B cell (primary cell): ENCODE measurements around the gene CD34. TPM values are rescaled to one million over a fixed set of nuclear protein-coding genes. Genes with fewer than 3 reads are reported as not detected.

Experiments
- ATAC-seq: fragments of 200-7000 bp; cut with Tn5 transposase; one replicate; pipeline ENCODE4 v1.10.0; 2021; ENCODE audit warnings: low read depth, mild to moderate bottlenecking, moderate number of reproducible peaks, moderate library complexity
- CTCF ChIA-PET: fragments of 350-600 bp; sonication (Branson Sonifier 250); formaldehyde crosslinking; loops from one replicate; lab custom pipeline; 2021; ENCODE audit warnings: antibody characterized with exemption, inconsistent platforms; lab: Charles Lee
- POLR2A ChIA-PET: fragments of 350-600 bp; sonication (Branson Sonifier 250); formaldehyde crosslinking; loops from one replicate; lab custom pipeline; 2021; ENCODE audit warnings: antibody characterized with exemption; lab: Charles Lee
- DNase-seq: peaks from one replicate; pipeline ENCODE4 v3.0.0; 2013
- H2AFZ ChIP-seq: 2 replicates; pipeline ENCODE4 v1.6.1; 2012; ENCODE audit warnings: mild to moderate bottlenecking, low read depth, low read length; ENCODE audit not compliant: insufficient read depth, poor library complexity, severe bottlenecking
- H3K27ac ChIP-seq, 2 donors: 1 replicate in 1 of 2; 2 replicates in 1 of 2; pipeline ENCODE4 v1.5.1; 2012 to 2013; ENCODE audit warnings: low read length in 2 of 2, mild to moderate bottlenecking in 2 of 2, moderate library complexity in 1 of 2
- H3K27me3 ChIP-seq, 4 experiments: fragments of 200-600 bp in 1 of 4; sonication (generic) in 1 of 4; replicated peaks in 1 of 4; 1 replicate in 2 of 4; 2 replicates in 2 of 4; pipeline versions ENCODE4 v1.6.1 to v1.7.0; 2013 to 2016; ENCODE audit warnings: low read length in 3 of 4, mild to moderate bottlenecking in 2 of 4, mixed read lengths in 1 of 4, moderate library complexity in 1 of 4; ENCODE audit not compliant: insufficient read depth in 4 of 4, control insufficient read depth in 3 of 4; ENCODE audit errors: control extremely low read depth in 1 of 4
- H3K36me3 ChIP-seq, 2 experiments: replicated peaks in 1 of 2; 1 replicate in 1 of 2; 2 replicates in 1 of 2; pipeline versions ENCODE4 v1.6.1 to v1.7.1; 2013; ENCODE audit warnings: low read length in 1 of 2; ENCODE audit not compliant: insufficient read depth in 2 of 2, control insufficient read depth in 1 of 2; ENCODE audit errors: control extremely low read depth in 1 of 2, extremely low read depth in 1 of 2
- H3K4me1 ChIP-seq, 2 donors: fragments of 200-600 bp in 1 of 2; sonication (generic) in 1 of 2; 1 replicate in 1 of 2; 2 replicates in 1 of 2; pipeline versions ENCODE4 v1.5.1 to v1.6.1; 2013 to 2017; ENCODE audit warnings: low read length in 2 of 2; ENCODE audit not compliant: control insufficient read depth in 2 of 2, insufficient read depth in 2 of 2
- H3K4me2 ChIP-seq: replicated peaks from 2 replicates; pipeline ENCODE3; 2012; ENCODE audit warnings: mild to moderate bottlenecking, low read depth, low read length; ENCODE audit not compliant: poor library complexity, severe bottlenecking
- H3K4me3 ChIP-seq, 5 experiments: fragments of 200-600 bp in 1 of 5; sonication (generic) in 1 of 5; 1 replicate in 3 of 5; 2 replicates in 2 of 5; pipeline versions ENCODE4 v1.5.1 to v1.7.0; 2011 to 2016; ENCODE audit warnings: low read length in 4 of 5, mild to moderate bottlenecking in 4 of 5, low read depth in 2 of 5, control low read depth in 1 of 5, moderate library complexity in 1 of 5; ENCODE audit not compliant: insufficient read depth in 1 of 5; ENCODE audit errors: control extremely low read depth in 1 of 5, extremely low read depth in 1 of 5
- H3K79me2 ChIP-seq: fragments of 200-600 bp; sonication (generic); one replicate; pipeline ENCODE4 v1.6.0; 2016; ENCODE audit warnings: low read length; ENCODE audit not compliant: control insufficient read depth, insufficient read depth
- H3K9ac ChIP-seq: fragments of 200-600 bp; sonication (generic); 2 replicates; pipeline ENCODE4 v1.6.1; 2017; ENCODE audit warnings: mild to moderate bottlenecking, low read length, moderate library complexity
- H3K9me3 ChIP-seq, 3 donors: one replicate each; pipeline versions ENCODE4 v1.6.1 to v1.7.1; 2013; ENCODE audit warnings: low read length in 2 of 3; ENCODE audit not compliant: control insufficient read depth in 2 of 3, insufficient read depth in 1 of 3; ENCODE audit errors: control extremely low read depth in 1 of 3
- H4K20me1 ChIP-seq: 2 replicates; pipeline ENCODE4 v1.6.0; 2012; ENCODE audit warnings: mild to moderate bottlenecking, low read length; ENCODE audit not compliant: insufficient read depth, control insufficient read depth, poor library complexity, severe bottlenecking
- H3K27ac Mint-ChIP-seq: one replicate; pipeline ENCODE4 v1.8.0; 2021; ENCODE audit warnings: mixed read lengths
- H3K27me3 Mint-ChIP-seq: one replicate; pipeline ENCODE4 v1.8.0; 2021; ENCODE audit warnings: mixed read lengths
- H3K4me1 Mint-ChIP-seq: one replicate; pipeline ENCODE4 v1.8.0; 2021; ENCODE audit warnings: mixed read lengths
- H3K4me3 Mint-ChIP-seq: one replicate; pipeline ENCODE4 v1.8.0; 2021; ENCODE audit warnings: mixed read lengths
- H3K9me3 Mint-ChIP-seq: one replicate; pipeline ENCODE4 v1.8.0; 2022; ENCODE audit warnings: mixed read lengths; ENCODE audit not compliant: insufficient read depth
- EZH2 ChIP-seq: IDR thresholded peaks from 2 replicates; pipeline ENCODE4 v1.6.1; 2012; ENCODE audit warnings: borderline replicate concordance, low read depth, mild to moderate bottlenecking, moderate library complexity, low read length; ENCODE audit not compliant: insufficient read depth, poor library complexity, severe bottlenecking
- WGBS: methylation state at CpG from one replicate; pipeline ENCODE4 v1.1.5; 2013; ENCODE audit warnings: missing lambda C conversion rate; ENCODE audit not compliant: insufficient coverage; 5-methylcytosine and 5-hydroxymethylcytosine counted together
- intact Hi-C: fragments of 100-400 bp; cut with micrococcal nuclease; formaldehyde crosslinking; loops from one replicate; pipeline ENCODE4 v1.10.0; 2022
- polyA plus RNA-seq: library from polyadenylated mRNA; depleted of rRNA; stranded (reverse); fragments of >200 nt; gene quantifications from 2 replicates; pipeline ENCODE4 v1.2.3, GENCODE V29; 2012
- total RNA-seq, 2 donors: library from RNA; stranded (reverse); fragments of 120-200 nt in 1 of 2; gene quantifications; 1 replicate in 1 of 2; 2 replicates in 1 of 2; pipeline versions ENCODE4 v1.2.3 to v1.2.4, GENCODE V29; 2013 to 2022
- TF ChIP-seq, protein P1 (sequence below): fragments of 200-600 bp; IDR thresholded peaks from one replicate; pipeline ENCODE4 v1.8.0; 2022; ENCODE audit warnings: antibody characterized with exemption, mild to moderate bottlenecking

The CD34 gene
- total and polyA plus RNA-seq, 2 donors (not counting 1 experiment from before 2014, with no cell fraction given), result not detected

- Histone ChIP-seq H2AFZ (no peak overlapping the region), H3K27ac (no peak overlapping the region), H3K9me3 (peaks cover 0 to 7% (median 3%) of the 10 kb centered on the region in 3 donors), H3K9ac (no peak overlapping the region), H3K4me1 (peaks cover 4 to 7% of the 10 kb centered on the region in 2 donors), H3K4me3 (no peak overlapping the region), H3K79me2 (peaks cover 85% of the 10 kb centered on the region), H4K20me1 (peaks cover 63% of the 10 kb centered on the region), H3K27me3 (no peaks in the 10 kb centered on the region), H3K4me2 (no peak overlapping the region), H3K36me3 (peaks cover 0 to 29% of the 10 kb centered on the region in 2 experiments)
- TF ChIP-seq, protein P1, sequence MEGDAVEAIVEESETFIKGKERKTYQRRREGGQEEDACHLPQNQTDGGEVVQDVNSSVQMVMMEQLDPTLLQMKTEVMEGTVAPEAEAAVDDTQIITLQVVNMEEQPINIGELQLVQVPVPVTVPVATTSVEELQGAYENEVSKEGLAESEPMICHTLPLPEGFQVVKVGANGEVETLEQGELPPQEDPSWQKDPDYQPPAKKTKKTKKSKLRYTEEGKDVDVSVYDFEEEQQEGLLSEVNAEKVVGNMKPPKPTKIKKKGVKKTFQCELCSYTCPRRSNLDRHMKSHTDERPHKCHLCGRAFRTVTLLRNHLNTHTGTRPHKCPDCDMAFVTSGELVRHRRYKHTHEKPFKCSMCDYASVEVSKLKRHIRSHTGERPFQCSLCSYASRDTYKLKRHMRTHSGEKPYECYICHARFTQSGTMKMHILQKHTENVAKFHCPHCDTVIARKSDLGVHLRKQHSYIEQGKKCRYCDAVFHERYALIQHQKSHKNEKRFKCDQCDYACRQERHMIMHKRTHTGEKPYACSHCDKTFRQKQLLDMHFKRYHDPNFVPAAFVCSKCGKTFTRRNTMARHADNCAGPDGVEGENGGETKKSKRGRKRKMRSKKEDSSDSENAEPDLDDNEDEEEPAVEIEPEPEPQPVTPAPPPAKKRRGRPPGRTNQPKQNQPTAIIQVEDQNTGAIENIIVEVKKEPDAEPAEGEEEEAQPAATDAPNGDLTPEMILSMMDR, result no peak
- no peak for TF ChIP-seq EZH2
- 51% methylated on average over 3 of the region's 4 CpGs for WGBS
- CTCF ChIA-PET, result interaction anchor here (0.8 to 1.2 kb wide), 6 partner anchors 9 to 45 kb away, joined by 3 to 5 read pairs (median 3); no protein-coding TSS in a partner anchor
- POLR2A ChIA-PET, result interaction anchor here (1.1 kb wide), 1 partner anchor 16 kb away, joined by 3 read pairs; no protein-coding TSS in a partner anchor
- H3K4me1 Mint-ChIP-seq, result peaks cover 49% of the 10 kb centered on the region
- H3K4me3 Mint-ChIP-seq, result no peak overlapping the region
- H3K27ac Mint-ChIP-seq, result no peak overlapping the region
- intact Hi-C loops, result no loop called here
- H3K9me3 Mint-ChIP-seq, result peaks cover 2% of the 10 kb centered on the region
- ATAC-seq (no peak), DNase-seq (no peak)
- no peaks in the 10 kb centered on the region for H3K27me3 Mint-ChIP-seq
Observed at GRCh38 chr1:207841901-207842300, 69.0 kb downstream of the CD34 start.

GRCh38 chr1:207841293-207841692, 69.6 kb downstream of the CD34 start:
- Mint-ChIP-seq H3K4me3 (no peak overlapping the region), H3K27ac (no peak overlapping the region), H3K27me3 (no peaks in the 10 kb centered on the region), H3K9me3 (peaks cover 2% of the 10 kb centered on the region), H3K4me1 (peaks cover 50% of the 10 kb centered on the region)
- Histone ChIP-seq H3K4me3 (no peak overlapping the region), H3K36me3 (peaks cover 0 to 31% of the 10 kb centered on the region in 2 experiments), H3K9me3 (peaks cover 0 to 7% (median 3%) of the 10 kb centered on the region in 3 donors), H4K20me1 (peaks cover 68% of the 10 kb centered on the region), H3K79me2 (peaks cover 87% of the 10 kb centered on the region), H3K4me2 (no peak overlapping the region), H3K4me1 (peaks cover 4 to 7% of the 10 kb centered on the region in 2 donors), H3K27ac (no peak overlapping the region), H3K9ac (no peak overlapping the region), H2AFZ (no peak overlapping the region), H3K27me3 (no peaks in the 10 kb centered on the region)
- intact Hi-C loops, result no loop called here
- WGBS, result 31% methylated on average over 1 of the region's 1 CpG
- no peak for DNase-seq
- no peak for ATAC-seq
- CTCF ChIA-PET, result interaction anchor here (0.8 to 1.2 kb wide), 2 partner anchors 15 to 44 kb away, joined by 3 to 5 read pairs; no protein-coding TSS in a partner anchor
- TF ChIP-seq, protein P1, result no peak
- TF ChIP-seq EZH2, result no peak
- POLR2A ChIA-PET, result interaction anchor here (1.1 kb wide), 1 partner anchor 19 kb away, joined by 3 read pairs; no protein-coding TSS in a partner anchor
